Keratinocyte (primary cell): ENCODE data around the gene HNRNPH1. TPM values are rescaled to one million over a fixed set of nuclear protein-coding genes. Genes with fewer than 3 reads are reported as not detected.
"Not testable (repeated sequence)": the region's sequence is repeated elsewhere in the genome, so short reads cannot be mapped to it uniquely, and the experiment has no call there.

ENCODE experiments used
- DNase-seq: peaks from one replicate; pipeline ENCODE4 v3.0.0-alpha.2; 2011; ENCODE audit warnings: low read depth, missing footprints, low spot score
- FAIRE-seq: peaks from 2 replicates; lab custom pipeline; 2011; peaks lifted over from hg19 to GRCh38; lab: Jason Lieb, UNC
- H2AFZ ChIP-seq: 2 replicates; pipeline ENCODE4 v1.6.0; 2012; ENCODE audit warnings: low read length, control low read depth, inconsistent platforms; ENCODE audit not compliant: control insufficient read depth
- H3K27ac ChIP-seq: 2 replicates; pipeline ENCODE4 v1.5.1; 2011; ENCODE audit warnings: low read length; ENCODE audit not compliant: control insufficient read depth, insufficient read depth
- H3K27me3 ChIP-seq: 3 replicates; pipeline ENCODE4 v1.6.0; 2011; ENCODE audit warnings: low read length; ENCODE audit not compliant: control insufficient read depth, insufficient read depth; ENCODE audit errors: extremely low read depth
- H3K36me3 ChIP-seq, 2 experiments: 2 replicates in 1 of 2; 3 replicates in 1 of 2; pipeline ENCODE4 v1.5.1; 2011; ENCODE audit warnings: low read length in 2 of 2, mild to moderate bottlenecking in 1 of 2; ENCODE audit not compliant: control insufficient read depth in 2 of 2, insufficient read depth in 2 of 2; ENCODE audit errors: extremely low read depth in 1 of 2
- H3K4me1 ChIP-seq: 3 replicates; pipeline ENCODE4 v1.5.1; 2011; ENCODE audit warnings: low read length; ENCODE audit not compliant: control insufficient read depth, insufficient read depth; ENCODE audit errors: extremely low read depth
- H3K4me2 ChIP-seq: 3 replicates; pipeline ENCODE4 v1.6.0; 2011; ENCODE audit warnings: low read depth, low read length; ENCODE audit not compliant: control insufficient read depth, insufficient read depth; ENCODE audit errors: extremely low read depth
- H3K4me3 ChIP-seq, 3 experiments: fragments of 200-600 bp in 1 of 3; sonication (generic) in 1 of 3; 2 replicates in 2 of 3; 3 replicates in 1 of 3; pipeline ENCODE4 v1.5.1; 2011 to 2016; ENCODE audit warnings: low read length in 3 of 3, mild to moderate bottlenecking in 3 of 3, control low read depth in 2 of 3, inconsistent platforms in 1 of 3, low read depth in 1 of 3, mixed read lengths in 1 of 3, mixed run types in 1 of 3, moderate library complexity in 1 of 3; ENCODE audit not compliant: control insufficient read depth in 2 of 3, insufficient read depth in 2 of 3; ENCODE audit errors: extremely low read depth in 1 of 3
- H3K79me2 ChIP-seq: 2 replicates; pipeline ENCODE4 v1.6.0; 2012; ENCODE audit warnings: low read length; ENCODE audit not compliant: control insufficient read depth, insufficient read depth
- H3K9ac ChIP-seq: 3 replicates; pipeline ENCODE4 v1.6.0; 2011; ENCODE audit warnings: low read length; ENCODE audit not compliant: control insufficient read depth, insufficient read depth; ENCODE audit errors: extremely low read depth
- H3K9me1 ChIP-seq: 3 replicates; pipeline ENCODE4 v1.6.0; 2011; ENCODE audit warnings: low read length; ENCODE audit not compliant: control insufficient read depth, insufficient read depth; ENCODE audit errors: extremely low read depth
- H3K9me3 ChIP-seq: 2 replicates; pipeline ENCODE4 v1.5.1; 2012; ENCODE audit warnings: low read depth, low read length; ENCODE audit not compliant: control insufficient read depth
- H4K20me1 ChIP-seq: 3 replicates; pipeline ENCODE4 v1.6.0; 2011; ENCODE audit warnings: low read length; ENCODE audit not compliant: control insufficient read depth, insufficient read depth; ENCODE audit errors: extremely low read depth
- EZH2 ChIP-seq: IDR thresholded peaks from one replicate; pipeline ENCODE4 v1.6.1; 2012; ENCODE audit warnings: inconsistent platforms, mild to moderate bottlenecking, low read length, moderate library complexity
- dilution Hi-C: fragments of 300-500 bp; cut with MboI; formaldehyde crosslinking; loops from one replicate; pipeline ENCODE4 v1.7.0; 2020; ENCODE audit warnings: low sequenced_read_pairs; ENCODE audit not compliant: extremely low pct_ligation_motif_present
- polyA plus RNA-seq, 5 experiments: library from polyadenylated mRNA; depleted of rRNA in 3 of 5; stranded (reverse) in 3 of 5; stranded (forward) in 1 of 5; unstranded in 1 of 5; fragments of >200 nt; gene quantifications; 1 replicate in 1 of 5; 2 replicates in 3 of 5; 3 replicates in 1 of 5; pipeline versions ENCODE4 v1.2.1 to v1.2.3, GENCODE V29; 2011 to 2012; ENCODE audit warnings: missing spikeins in 2 of 5, low read depth in 1 of 5, low replicate concordance in 1 of 5
- TF ChIP-seq, protein P1 (sequence below), 3 experiments: IDR thresholded peaks in 1 of 3; conservative IDR thresholded peaks in 1 of 3; optimal IDR thresholded peaks in 1 of 3; 2 replicates in 2 of 3; 3 replicates in 1 of 3; pipeline versions ENCODE3 to v1.5.1; 2011; ENCODE audit warnings: low read length in 3 of 3, mild to moderate bottlenecking in 3 of 3, moderate library complexity in 2 of 3, control low read depth in 1 of 3, inconsistent platforms in 1 of 3; ENCODE audit not compliant: insufficient read depth in 2 of 3; ENCODE audit errors: extremely low read depth in 1 of 3

HNRNPH1 gene
- polyA plus RNA-seq, 1 donor (not counting 4 experiments of a cell fraction or from before 2014, with no cell fraction given): 431 TPM

DNA sequence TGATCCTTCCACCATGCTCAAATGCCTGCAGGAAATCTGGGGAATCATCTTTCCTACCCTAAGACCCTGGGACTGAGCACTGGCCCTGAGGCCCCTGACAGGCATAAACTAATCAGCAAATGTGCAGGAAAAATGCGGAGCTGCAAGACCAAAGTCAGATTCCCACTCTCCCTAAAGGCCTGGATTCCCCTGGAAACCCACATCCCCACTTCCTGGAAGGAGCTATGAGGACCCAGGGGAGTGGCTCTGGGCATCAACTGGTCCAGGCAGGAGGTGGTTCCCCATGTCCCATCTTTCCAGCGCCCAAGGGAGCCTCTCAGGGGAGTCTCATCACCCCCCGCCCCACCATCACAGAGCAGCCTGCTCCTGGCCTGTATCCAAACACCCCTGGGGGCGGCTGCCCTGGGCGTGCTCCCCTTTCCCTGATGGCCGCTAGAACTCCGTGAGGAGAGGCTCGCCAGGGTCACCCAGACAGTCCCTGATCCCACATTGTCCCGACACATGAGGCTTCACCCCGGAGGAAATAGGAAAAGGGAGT lies 25.8 kb upstream of the HNRNPH1 start:
- FAIRE-seq, H3K4me3 ChIP-seq, H4K20me1 ChIP-seq, DNase-seq, H3K27ac ChIP-seq, H3K4me1 ChIP-seq, H3K4me2 ChIP-seq, H3K9ac ChIP-seq, H3K27me3 ChIP-seq, H3K9me3 ChIP-seq, H3K36me3 ChIP-seq, H2AFZ ChIP-seq, dilution Hi-C loops, H3K79me2 ChIP-seq, H3K9me1 ChIP-seq: not testable (repeated sequence)

DNA sequence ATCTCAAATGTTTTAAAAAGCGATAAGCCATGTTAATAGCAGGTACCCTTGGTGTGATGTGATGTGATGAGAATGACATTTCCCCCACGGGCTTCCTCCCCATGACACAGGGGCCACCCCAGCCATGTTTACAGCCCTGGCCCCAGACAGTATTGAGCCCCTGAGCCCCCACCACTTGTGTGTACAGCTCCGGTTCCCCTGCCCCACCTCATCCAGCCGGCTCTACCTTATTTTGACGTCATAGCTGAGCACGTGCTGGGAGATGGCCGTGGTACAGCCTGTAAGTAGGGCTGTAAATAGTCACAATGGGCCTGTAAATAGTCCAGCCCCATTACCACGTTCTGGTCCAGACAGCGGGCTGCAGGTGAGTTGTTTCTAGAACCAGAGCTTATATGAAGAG lies 24.9 kb upstream of the HNRNPH1 start:
- H3K9me3 ChIP-seq: no peaks in the 10 kb centered on the region
- TF ChIP-seq EZH2: no peak
- TF ChIP-seq, protein P1, sequence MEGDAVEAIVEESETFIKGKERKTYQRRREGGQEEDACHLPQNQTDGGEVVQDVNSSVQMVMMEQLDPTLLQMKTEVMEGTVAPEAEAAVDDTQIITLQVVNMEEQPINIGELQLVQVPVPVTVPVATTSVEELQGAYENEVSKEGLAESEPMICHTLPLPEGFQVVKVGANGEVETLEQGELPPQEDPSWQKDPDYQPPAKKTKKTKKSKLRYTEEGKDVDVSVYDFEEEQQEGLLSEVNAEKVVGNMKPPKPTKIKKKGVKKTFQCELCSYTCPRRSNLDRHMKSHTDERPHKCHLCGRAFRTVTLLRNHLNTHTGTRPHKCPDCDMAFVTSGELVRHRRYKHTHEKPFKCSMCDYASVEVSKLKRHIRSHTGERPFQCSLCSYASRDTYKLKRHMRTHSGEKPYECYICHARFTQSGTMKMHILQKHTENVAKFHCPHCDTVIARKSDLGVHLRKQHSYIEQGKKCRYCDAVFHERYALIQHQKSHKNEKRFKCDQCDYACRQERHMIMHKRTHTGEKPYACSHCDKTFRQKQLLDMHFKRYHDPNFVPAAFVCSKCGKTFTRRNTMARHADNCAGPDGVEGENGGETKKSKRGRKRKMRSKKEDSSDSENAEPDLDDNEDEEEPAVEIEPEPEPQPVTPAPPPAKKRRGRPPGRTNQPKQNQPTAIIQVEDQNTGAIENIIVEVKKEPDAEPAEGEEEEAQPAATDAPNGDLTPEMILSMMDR (optimal IDR thresholded peaks at IDR 0.05 in 1 of 3, IDR thresholded peaks at IDR 0.05 in 1 of 3, conservative IDR thresholded peaks at IDR 0.05 in 1 of 3; ENCODE audit: extremely low read depth in 1 of 3, insufficient read depth in 2 of 3, low read length in 3 of 3): no peak
- FAIRE-seq (no peak), DNase-seq (no peak)
- H3K36me3 ChIP-seq: no peaks in the 10 kb centered on the region
- no peaks in the 10 kb centered on the region for H3K79me2 ChIP-seq
- no peak overlapping the region for H3K27ac ChIP-seq
- H3K9me1 ChIP-seq: no peaks in the 10 kb centered on the region
- no peak overlapping the region for H2AFZ ChIP-seq
- dilution Hi-C loops: no loop called here
- no peak overlapping the region for H3K4me3 ChIP-seq
- no peak overlapping the region for H3K4me2 ChIP-seq
- no peaks in the 10 kb centered on the region for H3K27me3 ChIP-seq
- no peaks in the 10 kb centered on the region for H3K4me1 ChIP-seq
- H3K9ac ChIP-seq: no peak overlapping the region
- H4K20me1 ChIP-seq: no peaks in the 10 kb centered on the region

DNA sequence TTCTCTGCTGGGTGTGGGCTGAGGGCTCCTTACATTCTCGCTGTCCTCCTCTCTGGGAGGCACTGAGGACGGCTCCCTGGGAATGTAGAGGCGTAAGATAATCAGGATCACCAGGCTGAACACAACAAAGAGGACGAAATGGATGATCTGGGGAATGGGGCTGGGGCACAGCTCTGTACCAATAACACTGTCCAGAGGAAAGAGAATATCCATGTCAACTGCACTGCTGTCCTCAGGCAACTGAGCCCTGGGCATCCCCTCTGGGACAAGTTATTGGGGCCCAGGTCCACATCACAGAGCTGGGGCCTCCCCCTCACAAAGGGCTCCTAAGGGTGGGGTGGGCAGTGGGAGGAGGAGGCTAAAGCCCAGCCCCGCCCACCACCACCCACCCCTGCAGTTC lies 21.3 kb upstream of the HNRNPH1 start:
- H3K9ac ChIP-seq, H3K4me2 ChIP-seq, H3K4me1 ChIP-seq, H3K27ac ChIP-seq, H2AFZ ChIP-seq, dilution Hi-C loops, FAIRE-seq, H3K27me3 ChIP-seq, H3K36me3 ChIP-seq, H4K20me1 ChIP-seq, H3K79me2 ChIP-seq, H3K9me1 ChIP-seq, H3K4me3 ChIP-seq, DNase-seq, H3K9me3 ChIP-seq: not testable (repeated sequence)

DNA sequence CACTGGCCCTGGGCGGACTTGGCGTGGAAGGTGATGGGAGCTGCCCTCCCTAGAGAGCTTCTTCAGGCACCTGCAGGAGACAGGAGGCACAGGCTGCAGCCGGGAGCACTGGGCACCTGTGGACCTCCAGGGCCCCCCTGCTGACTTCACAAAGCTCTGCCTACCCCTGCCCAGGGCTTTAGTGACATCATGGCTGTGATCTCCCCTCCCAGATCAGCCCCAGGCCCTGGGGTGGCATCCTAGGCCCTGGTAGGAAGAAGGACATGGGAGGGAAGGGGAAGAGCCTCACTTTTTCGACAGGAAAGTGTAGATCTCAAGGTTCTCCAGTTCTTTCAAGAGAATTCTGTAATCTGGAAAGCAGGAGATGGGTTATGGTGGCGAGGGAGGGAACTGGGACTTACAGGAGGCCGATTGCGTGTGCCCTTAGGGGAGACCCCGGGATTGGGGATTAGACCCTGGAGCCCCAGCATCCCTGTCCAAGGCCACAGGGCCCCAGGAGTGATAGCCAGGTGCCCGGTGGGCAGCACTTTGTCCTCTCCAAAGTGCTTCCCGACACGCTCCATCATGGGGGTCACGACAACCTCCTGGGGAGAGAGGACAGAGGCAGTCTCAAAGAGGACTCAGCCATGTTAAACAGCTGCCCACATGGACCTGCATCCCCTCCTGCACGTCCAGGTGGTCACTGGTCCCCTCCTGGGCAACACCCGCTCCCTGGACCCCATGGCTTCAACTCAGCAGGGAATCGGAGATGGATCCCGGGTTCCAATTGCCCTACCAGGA lies 19.9 kb upstream of the HNRNPH1 start:
- H2AFZ ChIP-seq, H4K20me1 ChIP-seq, H3K27me3 ChIP-seq, H3K4me1 ChIP-seq, H3K9me1 ChIP-seq, H3K9me3 ChIP-seq, H3K27ac ChIP-seq, H3K4me2 ChIP-seq, H3K9ac ChIP-seq, H3K4me3 ChIP-seq, DNase-seq, dilution Hi-C loops, H3K79me2 ChIP-seq, H3K36me3 ChIP-seq, FAIRE-seq: not testable (repeated sequence)
